GM18507 (cell line): ENCODE data around the gene POGLUT3.
A peak's percentile ranks its signal among the peaks of the same experiment; 100 is the strongest.

Experiments used
- DNase-seq: peaks from one replicate; pipeline ENCODE4 v3.0.0; 2011; ENCODE audit warnings: low read depth; ENCODE audit not compliant: insufficient read length; ENCODE audit errors: extremely low spot score
- FAIRE-seq: peaks from 2 replicates; lab custom pipeline; 2011; peaks lifted over from hg19 to GRCh38; lab: Jason Lieb, UNC

POGLUT3 gene

GRCh38 chr11:108508653-108509593 is 10.7 kb upstream of the POGLUT3 start:
- FAIRE-seq (no peak), DNase-seq (no peak)

GRCh38 chr11:108501396-108501795 is 3.2 kb upstream of the POGLUT3 start:
- DNase-seq (no peak), FAIRE-seq (no peak)

GRCh38 chr11:108500721-108501120 is 2.5 kb upstream of the POGLUT3 start:
- no peak for DNase-seq

GRCh38 chr11:108500169-108500568 is 2.0 kb upstream of the POGLUT3 start:
- DNase-seq (no peak), FAIRE-seq (no peak)

More at GRCh38 chr11:108500721-108501120, 2.5 kb upstream of the POGLUT3 start:
- FAIRE-seq = no peak

GRCh38 chr11:108498816-108499408 is 728 bp upstream of the POGLUT3 start:
- DNase-seq (no peak), FAIRE-seq (no peak)

- DNase-seq = peak; percentile 25
- peak; percentile 82 for FAIRE-seq
Observed at GRCh38 chr11:108497317-108498045, 703 bp downstream of the POGLUT3 start.

- FAIRE-seq (no peak), DNase-seq (no peak)
Observed at GRCh38 chr11:108496643-108497256, 1.4 kb downstream of the POGLUT3 start.

GRCh38 chr11:108495326-108495725 is 2.9 kb downstream of the POGLUT3 start:
- no peak for FAIRE-seq
- no peak for DNase-seq

GRCh38 chr11:108494182-108494581 is 4.0 kb downstream of the POGLUT3 start:
- FAIRE-seq (no peak), DNase-seq (no peak)

- FAIRE-seq (no peak), DNase-seq (no peak)
Observed at GRCh38 chr11:108491936-108492335, 6.2 kb downstream of the POGLUT3 start.

GRCh38 chr11:108486828-108487227 is 11.4 kb downstream of the POGLUT3 start:
- no peak for FAIRE-seq
- DNase-seq = no peak

GRCh38 chr11:108486331-108486730 is 11.9 kb downstream of the POGLUT3 start:
- no peak for FAIRE-seq

GRCh38 chr11:108483163-108483562 is 15.0 kb downstream of the POGLUT3 start:
- DNase-seq (no peak), FAIRE-seq (no peak)

More at GRCh38 chr11:108486331-108486730, 11.9 kb downstream of the POGLUT3 start:
- no peak for DNase-seq

- DNase-seq = no peak
- no peak for FAIRE-seq
Observed at GRCh38 chr11:108474664-108475463, 23.3 kb downstream of the POGLUT3 start.

GRCh38 chr11:108472681-108473080 is 25.5 kb downstream of the POGLUT3 start:
- DNase-seq (no peak), FAIRE-seq (no peak)

- DNase-seq (no peak), FAIRE-seq (no peak)
Observed at GRCh38 chr11:108468478-108468864, 29.7 kb downstream of the POGLUT3 start.

- FAIRE-seq (peak; percentile 100), DNase-seq (peak; percentile 86)
Observed at GRCh38 chr11:108467091-108467823, 30.9 kb downstream of the POGLUT3 start, which contains the start of gene C11orf65. C11orf65 (minus strand) TSS chr11:108467529; CDS start chr11:108461559, 5,970 bp downstream.

GRCh38 chr11:108466405-108466804 is 31.8 kb downstream of the POGLUT3 start:
- no peak for DNase-seq
- no peak for FAIRE-seq
